GM19438 (cell line): Measurements from ENCODE around the gene SUZ12.
"Not testable (repeated sequence)": the region's sequence is repeated elsewhere in the genome, so short reads cannot be mapped to it uniquely, and the experiment has no call there.

ENCODE experiments used
- ATAC-seq: cut with Tn5 transposase; IDR thresholded peaks from one replicate; pipeline ENCODE4 v1.9.1; 2021; ENCODE audit warnings: low read depth; ENCODE audit not compliant: unreplicated experiment

Gene SUZ12

DNA sequence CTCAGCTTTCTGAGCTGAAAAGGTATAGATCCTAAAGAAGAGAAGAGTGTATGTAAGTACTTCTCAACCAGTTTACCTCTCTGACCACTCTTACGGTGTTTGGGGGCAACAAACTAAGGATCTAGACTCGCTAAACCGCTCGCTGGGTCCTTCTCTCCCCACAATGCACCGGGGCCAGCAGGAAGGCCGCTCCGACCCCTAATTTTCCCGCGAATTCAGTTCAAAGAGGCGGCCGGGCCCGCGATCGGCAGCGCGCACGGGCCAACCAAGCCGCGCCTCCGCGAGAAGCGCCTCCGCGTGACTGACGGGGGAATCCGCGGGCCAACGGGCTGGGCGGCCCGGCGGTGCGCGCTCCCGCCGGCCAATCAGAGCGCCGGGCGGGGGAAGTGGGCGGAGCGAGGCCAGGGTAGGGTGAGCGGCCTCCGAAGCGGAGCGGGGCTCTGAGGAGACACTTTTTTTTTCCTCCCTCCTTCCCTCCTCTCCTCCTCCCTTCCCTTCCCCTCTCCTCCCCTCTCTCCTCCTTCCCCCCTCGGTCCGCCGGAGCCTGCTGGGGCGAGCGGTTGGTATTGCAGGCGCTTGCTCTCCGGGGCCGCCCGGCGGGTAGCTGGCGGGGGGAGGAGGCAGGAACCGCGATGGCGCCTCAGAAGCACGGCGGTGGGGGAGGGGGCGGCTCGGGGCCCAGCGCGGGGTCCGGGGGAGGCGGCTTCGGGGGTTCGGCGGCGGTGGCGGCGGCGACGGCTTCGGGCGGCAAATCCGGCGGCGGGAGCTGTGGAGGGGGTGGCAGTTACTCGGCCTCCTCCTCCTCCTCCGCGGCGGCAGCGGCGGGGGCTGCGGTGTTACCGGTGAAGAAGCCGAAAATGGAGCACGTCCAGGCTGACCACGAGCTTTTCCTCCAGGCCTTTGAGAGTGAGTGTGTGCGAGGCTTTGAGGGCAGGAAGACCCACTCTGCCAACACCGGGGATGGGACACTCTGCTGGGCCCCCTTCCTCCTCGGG lies at the start of gene SUZ12:
Gene SUZ12, plus strand, starts transcription at position 393 of the 995 bp plus-strand sequence. Its CDS starts 240 bp downstream, at position 633.
- peak; percentile 92 for ATAC-seq

DNA sequence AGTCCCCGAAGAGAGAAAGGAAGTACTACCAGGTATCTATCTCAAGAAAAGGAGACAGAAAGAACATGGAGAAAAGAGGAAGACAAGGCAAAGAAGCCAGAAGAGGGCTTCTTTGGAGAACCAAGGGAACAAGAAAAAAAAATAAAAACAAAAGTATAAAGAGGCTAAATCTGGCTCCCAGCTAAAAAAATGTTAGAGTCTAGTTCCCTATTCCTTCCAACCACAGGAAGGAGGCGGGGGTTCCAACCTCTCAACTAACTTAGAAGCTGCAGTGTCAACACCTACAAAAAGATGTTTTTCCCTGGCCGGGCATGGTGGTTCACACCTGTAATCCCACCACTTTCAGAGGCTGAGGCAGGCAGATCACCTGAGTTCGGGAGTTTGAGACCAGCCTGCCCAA lies 48.7 kb upstream of the SUZ12 start:
- no peak for ATAC-seq

DNA sequence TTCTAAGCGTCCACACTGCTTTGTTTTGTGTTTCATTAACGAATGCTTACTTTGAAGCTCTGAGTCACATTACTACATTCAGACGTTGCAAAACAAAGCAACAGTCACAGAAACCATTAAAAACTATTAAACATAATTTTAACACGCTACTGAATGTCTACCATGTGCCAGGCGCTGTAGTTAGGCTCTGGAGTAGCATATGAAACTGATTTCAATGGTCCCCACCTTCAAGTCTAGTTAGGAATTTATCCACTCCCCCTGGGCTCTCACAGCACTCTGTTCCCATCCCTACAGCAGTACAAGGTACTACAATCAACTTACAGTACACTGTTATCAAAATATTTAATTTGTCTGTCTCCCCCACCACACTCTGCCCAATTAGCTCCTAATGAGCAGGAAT lies 35.9 kb upstream of the SUZ12 start:
- ATAC-seq = no peak

DNA sequence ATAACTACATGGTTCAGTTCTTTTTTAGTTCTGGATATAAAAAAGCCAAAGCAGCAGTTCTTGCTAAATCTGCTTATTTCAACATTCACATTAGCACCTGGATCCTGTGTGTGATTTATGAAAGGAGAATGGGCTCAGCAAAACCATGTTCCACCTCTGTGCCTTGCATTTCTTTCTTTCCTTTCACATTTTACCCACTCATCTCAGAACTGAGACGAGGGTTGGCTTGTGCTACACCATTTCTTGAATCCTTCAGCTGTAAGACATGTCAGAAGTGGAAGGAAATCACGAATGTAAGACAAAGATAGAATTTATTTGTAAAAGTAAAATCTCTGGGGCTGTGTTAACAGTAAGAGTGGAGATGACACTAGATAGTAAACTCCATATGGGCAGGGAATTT lies 34.1 kb upstream of the SUZ12 start:
- no peak for ATAC-seq

DNA sequence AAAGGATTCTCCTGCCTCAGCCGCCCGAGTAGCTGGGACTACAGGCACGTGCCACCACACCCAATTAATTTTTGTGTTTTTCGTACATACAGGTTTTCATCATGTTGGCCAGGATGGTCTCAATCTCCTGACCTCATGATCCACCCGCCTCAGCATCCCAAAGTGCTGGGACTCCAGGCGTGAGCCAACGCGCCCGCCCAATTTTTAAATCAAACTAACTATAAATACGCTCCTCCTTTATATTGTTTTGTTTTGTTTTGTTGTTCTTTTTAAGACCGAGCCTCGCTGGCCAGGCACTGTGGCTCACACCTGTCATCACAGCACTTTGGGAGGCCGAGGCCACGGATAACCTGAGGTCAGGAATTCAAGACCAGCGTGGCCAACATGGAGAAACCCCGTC lies 33.4 kb upstream of the SUZ12 start:
- ATAC-seq = no peak

DNA sequence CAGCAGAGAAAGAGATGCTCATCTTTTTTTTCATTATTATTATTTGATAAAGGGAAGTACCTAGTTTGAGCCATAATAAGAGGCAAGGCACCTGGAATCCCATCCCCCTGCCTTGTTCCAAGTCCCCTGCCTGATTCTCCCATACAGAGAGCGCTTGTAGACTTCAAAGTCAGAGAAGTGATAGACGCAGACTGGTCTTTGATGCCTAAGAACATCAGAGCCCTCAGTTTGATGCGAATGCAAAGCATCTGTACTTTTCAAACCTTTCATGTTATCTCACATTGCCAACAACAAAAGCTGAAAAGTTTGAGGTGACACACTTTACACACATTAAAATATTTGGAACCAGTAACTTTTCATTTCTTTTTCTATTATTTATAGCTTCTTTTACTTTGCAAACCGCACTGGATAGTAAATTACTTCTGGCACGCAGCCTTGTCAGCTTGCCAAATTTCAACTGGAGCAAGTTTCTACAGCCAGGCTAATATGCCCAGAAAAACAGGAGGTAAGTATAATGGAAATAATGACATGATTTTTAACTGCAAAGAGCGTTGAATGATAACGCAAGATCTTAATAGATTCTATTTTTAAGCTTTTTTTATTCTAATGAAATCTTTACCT lies 29.4 kb upstream of the SUZ12 start:
- no peak for ATAC-seq

DNA sequence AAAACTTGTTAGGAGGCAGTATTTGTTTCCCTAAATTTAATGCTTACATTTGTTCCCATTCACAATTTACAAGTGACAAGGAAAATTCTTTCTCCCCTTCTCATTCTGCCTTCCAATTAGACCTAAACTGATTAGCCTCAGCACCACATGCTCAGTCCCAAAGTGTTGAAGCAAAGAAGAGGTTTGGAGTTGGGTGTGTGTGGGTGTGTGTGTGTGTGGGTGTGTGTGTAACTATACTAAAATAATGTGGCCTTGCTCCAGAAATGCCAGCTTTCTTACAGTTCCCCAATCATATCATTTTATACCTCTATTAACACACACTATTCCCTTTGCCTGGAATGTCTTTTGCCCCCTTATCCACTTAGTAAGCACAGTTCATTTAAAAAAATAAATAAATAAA lies 28.4 kb upstream of the SUZ12 start:
- no peak for ATAC-seq

DNA sequence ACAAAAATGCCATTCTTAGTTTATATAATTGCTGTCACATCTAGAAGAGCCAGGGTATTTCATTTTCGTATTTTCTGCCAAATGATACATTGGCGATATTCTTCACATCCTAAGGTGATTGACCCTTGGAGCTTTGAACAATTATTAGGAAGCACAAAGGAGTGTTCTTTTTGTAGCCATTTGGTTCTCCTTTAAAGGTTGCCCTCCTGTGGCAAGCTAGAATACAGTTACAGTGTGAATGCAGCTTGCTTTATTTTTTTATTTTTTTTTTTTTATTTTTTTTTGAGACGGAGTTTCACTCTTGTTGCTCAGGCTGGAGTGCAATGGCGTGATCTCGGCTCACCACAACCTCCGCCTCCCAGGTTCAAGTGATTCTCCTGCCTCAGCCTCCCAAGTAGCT lies 24.1 kb upstream of the SUZ12 start:
- not testable (repeated sequence) for ATAC-seq

DNA sequence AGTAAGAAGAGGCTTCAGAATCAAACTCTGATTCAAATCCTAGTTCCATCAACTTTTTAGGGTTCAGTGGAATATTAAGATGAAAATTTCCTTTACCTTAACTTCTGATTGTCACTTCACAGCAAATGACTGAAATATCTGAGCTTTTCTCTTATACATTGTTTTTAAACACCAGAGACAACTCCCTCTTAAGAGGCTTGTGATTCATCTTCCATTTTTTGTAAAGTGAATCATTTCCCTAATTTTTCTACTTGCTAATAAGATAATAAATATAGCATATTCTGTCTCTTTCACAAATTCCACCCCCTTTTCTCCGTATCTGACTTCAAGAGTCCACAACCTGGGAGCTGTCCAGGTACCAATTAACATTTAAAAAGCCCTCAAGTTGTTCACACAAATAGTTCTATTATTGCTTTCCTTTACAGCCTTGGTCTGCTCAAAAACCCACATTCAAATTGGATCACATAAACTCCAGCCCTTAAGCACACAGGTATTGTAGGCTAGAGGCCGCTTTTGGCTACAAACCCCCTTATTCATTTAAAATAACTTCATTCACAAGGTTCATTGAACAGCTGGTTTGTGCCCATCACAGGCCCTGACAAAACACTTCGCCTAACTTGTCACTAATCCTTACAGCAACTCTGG lies 21.2 kb upstream of the SUZ12 start:
- ATAC-seq = no peak

DNA sequence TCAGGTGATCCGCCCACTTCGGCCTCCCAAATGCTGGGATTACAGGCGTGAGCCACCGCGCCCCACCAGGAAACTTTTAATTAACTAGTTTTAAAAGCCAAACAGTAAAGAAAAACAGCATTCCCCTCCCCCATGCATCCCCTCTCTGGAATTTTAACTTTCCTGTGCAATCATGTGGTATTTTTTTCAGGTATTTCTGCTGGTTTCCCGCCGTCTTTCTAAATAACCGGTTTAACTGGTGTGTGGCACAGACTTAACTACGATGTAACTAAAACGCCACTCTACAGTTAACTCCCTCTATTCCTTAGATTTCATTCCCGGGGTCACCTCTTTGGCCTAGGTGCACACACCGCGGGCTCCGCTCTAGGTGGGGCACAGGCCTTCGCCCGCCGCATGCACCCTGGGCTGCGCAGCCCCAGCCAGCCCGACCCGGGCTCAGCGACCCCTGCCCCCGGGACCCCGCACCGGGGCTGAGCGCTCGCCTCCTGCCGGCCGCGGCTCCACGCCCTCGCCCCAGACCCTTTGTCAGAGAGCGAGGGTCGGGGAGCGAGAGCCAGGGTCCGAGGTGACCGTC lies 20.2 kb upstream of the SUZ12 start:
- ATAC-seq = no peak

DNA sequence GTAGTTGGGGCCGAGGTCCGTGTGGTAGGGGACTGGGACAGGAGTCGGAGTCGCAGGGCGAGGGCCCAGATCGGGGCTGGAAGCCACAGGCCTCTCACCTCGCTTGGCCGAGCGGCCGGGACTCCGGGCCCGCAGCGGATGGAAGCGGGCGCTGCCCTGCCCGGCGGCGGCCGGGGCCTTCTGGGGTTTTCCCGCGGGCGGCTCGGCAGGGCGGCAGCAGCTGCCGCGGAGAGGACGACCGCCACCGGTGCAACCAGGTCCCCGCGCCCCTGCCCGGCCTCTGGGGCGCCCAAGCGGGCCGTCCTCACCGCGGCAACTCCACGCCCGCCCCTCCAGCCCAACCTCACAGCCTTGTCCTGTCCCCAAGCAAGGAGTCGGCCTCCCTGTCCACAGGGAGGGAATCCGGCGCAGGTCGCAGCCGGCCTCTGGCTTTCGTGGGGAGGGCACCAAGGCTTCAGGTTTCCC lies 19.7 kb upstream of the SUZ12 start:
- ATAC-seq = no peak

DNA sequence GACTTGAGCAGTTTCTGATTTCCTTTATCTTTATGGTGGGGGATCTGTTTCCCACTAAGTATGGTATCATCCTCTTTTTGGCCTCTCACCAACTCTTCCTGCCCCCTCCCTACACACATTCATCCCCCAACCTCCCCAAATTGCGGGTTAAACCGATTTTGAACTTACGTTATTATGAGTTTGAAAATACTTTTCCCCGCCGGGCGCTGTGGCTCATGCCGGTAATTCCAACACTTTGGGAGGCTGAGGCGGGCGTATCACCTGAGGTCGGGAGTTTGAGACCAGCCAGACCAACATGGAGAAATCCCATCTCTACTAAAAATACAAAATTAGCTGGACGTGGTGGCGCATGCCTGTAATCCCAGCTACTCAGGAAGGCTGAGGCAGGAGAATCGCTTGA lies 19.1 kb upstream of the SUZ12 start:
- ATAC-seq = not testable (repeated sequence)

DNA sequence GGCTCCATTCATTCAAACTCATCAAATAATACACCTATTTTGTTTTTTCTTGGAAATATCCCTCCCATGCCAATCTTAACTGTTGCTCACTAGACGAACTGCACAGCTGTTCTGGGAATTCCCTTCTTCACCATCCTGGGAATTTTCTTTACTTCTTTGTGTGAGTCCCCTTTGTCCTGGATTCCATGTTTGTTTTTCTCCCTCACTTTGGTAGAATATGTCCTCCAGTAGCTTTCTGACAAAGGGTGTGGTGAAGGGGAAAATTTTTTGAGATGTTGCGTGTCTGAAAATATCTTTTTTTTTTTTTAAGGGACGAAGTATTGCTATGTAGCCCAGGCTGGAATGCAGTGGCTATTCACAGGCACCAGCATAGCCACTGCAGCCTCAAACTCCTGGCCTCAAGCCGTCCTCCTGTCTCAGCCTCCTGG lies 18.1 kb upstream of the SUZ12 start:
- ATAC-seq = no peak

DNA sequence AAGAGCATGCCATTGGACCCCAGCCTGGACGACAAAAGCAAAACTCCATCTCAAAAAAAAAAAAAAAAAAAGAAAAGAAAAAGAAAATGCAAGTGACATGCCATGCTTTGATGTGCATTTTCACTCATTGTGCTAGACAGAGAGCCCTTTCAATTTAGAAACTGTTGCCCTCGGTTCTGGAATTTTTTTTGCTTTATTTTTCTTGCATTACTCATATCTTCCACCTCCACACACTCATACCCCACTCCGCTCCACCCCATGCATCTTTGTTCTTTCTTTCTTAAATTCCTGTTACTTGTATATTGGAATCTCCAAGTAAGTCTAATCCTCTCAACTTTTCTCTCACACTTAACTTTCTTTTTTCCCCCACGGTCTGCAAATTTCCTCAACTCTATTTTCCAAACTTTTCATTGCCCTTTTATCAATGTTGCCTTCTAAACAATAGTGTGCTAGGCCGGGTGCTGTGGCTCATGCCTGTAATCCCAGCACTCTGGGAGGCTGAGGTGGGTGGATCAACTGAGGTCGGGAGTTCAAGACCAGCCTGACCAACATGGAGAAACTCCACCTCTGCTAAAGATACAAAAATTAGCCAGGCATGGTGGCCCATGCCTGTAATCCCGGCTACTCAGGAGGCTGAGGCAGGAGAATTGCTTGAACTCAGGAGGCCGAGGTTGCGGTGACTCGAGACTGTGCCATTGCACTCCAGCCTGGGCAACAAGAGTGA lies 16.8 kb upstream of the SUZ12 start:
- no peak for ATAC-seq

DNA sequence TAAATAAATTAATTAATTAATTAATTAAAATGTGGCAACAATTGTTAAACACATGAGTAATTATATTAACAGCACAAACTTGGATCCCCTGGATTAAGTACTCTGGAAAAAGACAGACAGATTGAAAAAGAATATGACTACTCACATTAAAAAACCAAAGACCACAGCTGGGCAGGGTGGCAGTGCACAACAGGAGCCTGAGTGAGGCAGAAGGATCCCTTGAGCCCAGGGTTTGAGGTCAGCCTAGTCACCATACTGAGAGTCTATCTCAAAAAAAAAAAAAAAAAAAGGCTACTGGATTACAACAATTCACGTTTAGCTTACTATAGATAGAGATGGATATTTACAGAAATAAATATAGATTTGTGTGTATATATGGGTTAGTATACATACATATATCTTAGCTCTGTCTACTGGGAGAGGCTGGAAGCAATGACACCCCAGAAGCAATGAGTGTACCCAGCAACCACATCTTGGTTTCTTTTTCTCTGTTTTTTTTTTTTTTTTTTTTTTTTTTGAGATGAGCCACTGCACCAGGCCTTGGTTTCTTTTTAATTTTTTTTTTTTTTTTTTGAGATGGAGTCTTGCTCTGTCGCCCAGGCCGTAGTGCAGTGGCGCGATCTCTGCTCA lies 10.6 kb upstream of the SUZ12 start:
- ATAC-seq = no peak

DNA sequence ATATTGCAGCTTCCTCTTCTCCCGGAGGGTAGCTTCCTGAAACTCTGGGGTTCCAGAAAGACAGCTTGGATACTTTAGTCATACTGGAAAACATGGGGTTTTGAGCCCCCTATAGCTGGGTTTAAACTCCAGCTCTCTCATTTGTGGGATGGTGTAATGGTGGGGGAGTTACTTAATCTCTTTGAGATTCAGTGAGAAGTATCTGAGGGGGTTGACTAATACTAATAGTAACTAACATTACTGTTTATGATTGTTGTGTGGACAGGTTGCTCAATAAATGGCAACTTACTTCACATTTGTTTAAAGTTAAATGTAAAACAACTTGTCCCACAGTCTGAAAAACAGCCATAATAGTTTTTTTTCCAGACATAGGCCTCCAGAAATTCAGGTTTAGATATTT lies 5.1 kb upstream of the SUZ12 start:
- no peak for ATAC-seq

DNA sequence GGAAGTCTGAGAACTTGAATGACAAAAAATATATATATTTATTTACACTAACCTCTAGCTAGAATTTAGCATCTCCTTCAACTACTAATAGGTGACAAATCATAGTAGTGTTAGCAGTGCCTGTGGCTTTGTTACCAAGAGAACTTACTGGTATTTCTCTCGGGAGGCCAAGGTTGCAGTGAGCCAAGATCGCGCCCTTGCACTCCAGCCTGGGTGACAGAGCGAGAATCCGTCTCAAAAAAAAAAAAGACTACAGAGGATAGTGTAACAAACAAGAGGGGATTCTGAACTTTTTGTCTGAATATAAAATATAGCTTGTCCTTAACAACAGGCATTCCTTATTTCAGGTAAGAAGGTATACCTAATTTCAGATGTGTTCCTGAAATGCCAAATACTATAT lies 1.3 kb upstream of the SUZ12 start:
- no peak for ATAC-seq

DNA sequence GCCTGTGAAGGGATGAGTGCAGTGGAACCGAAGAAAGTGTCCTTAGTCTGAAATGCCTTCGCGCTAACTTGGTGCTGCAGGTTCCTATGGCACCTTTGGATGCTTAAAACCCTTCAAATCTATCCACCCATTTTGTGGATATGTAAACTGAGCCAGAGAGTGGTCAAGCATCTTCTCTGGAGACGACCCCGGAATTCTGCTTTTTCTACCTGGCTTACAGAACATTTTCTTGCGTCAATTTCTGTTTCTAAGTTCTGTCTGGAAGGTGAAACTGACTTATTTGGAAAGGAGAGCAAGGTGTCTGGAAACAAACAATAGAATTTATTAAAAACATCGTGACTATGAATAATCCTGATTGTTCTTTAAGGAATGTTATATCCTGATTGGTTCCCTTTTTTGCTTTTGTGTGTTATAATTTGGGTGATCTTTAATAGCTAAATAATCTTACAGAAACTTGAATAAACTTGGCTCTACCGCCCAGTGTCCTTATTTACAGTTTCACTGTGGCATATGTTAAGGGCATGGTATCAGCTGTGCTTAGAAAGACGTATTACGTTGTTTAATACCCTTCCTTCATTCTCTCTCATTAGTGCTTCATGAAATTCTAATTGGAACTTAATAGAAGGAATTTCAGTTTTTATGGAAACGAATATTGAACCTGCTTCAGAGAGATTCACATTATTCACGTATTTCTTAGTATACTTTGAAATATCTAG lies 1.3 kb downstream of the SUZ12 start:
- not testable (repeated sequence) for ATAC-seq

DNA sequence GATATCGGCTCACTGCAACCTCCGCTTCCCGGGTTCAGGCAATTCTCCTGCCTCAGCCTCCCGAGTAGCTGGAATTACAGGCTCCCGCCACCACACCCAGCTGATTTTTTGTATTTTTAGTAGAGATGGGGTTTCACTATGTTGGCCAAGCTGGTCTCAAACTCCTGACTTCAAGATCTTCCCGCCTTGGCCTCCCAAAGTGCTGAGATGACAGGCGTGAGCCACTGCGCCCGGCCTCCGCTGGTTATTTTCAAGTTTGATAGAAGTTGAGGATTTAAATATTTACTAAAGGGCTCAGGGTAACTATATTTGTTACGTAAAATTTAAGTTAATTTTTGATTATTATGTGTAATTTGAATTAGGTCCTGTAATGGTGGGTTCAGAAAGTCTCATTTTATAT lies 5.1 kb downstream of the SUZ12 start:
- not testable (repeated sequence) for ATAC-seq
